Stomach (tissue), 9 donors: ENCODE data around the gene SPATA12. TPM values are rescaled to one million over a fixed set of nuclear protein-coding genes. Genes with fewer than 3 reads are reported as not detected.

Source experiments
- DNase-seq, 2 donors: peaks; one replicate each; pipeline versions ENCODE4 v3.0.0 to v3.0.0-alpha.2; 2013 to 2019
- H3K27ac ChIP-seq, 5 donors: fragments of 200-600 bp in 4 of 5; sonication (generic) in 4 of 5; one replicate each; pipeline ENCODE4 v1.5.1; 2013 to 2019; ENCODE audit warnings: mild to moderate bottlenecking in 1 of 5, moderate library complexity in 1 of 5
- H3K27me3 ChIP-seq, 3 donors: fragments of 200-600 bp; sonication (generic); one replicate each; pipeline ENCODE4 v1.5.1; 2017 to 2019; ENCODE audit warnings: mixed run types in 1 of 3
- H3K36me3 ChIP-seq, 4 donors: fragments of 200-600 bp; sonication (generic); 1 replicate in 3 of 4; 2 replicates in 1 of 4; pipeline ENCODE4 v1.5.1; 2016 to 2019
- H3K4me1 ChIP-seq, 4 donors: fragments of 200-600 bp; sonication (generic); one replicate each; pipeline ENCODE4 v1.5.1; 2016 to 2019
- H3K4me3 ChIP-seq, 4 donors: fragments of 200-600 bp; sonication (generic) in 3 of 4; one replicate each; pipeline ENCODE4 v1.5.1; 2016 to 2019; ENCODE audit warnings: mild to moderate bottlenecking in 1 of 4
- H3K9me3 ChIP-seq, 4 donors: fragments of 200-600 bp; sonication (generic); one replicate each; pipeline ENCODE4 v1.5.1; 2016 to 2019
- CTCF ChIP-seq, 7 experiments: fragments of 450-650 bp in 4 of 7; fragments of 200-600 bp in 3 of 7; sonication (generic) in 3 of 7; IDR thresholded peaks; one replicate each; pipeline ENCODE4 v1.5.1; 2016 to 2019; ENCODE audit warnings: antibody characterized with exemption in 7 of 7, control low read depth in 2 of 7, mild to moderate bottlenecking in 1 of 7
- EP300 ChIP-seq: sonication (generic); formaldehyde crosslinking; IDR thresholded peaks from one replicate; pipeline ENCODE4 v1.6.1; 2017; ENCODE audit warnings: antibody characterized with exemption
- POLR2A ChIP-seq, 4 donors: fragments of 450-650 bp; IDR thresholded peaks; one replicate each; pipeline ENCODE4 v1.6.1; 2016; ENCODE audit warnings: antibody characterized with exemption in 4 of 4, control low read depth in 2 of 4, mild to moderate bottlenecking in 1 of 4, moderate library complexity in 1 of 4
- POLR2AphosphoS5 ChIP-seq, 3 donors: sonication (generic); formaldehyde crosslinking; IDR thresholded peaks; one replicate each; pipeline ENCODE4 v1.6.1; 2016; ENCODE audit warnings: antibody characterized with exemption in 3 of 3
- WGBS, 5 donors: extraction: QIAGEN DNeasy Blood & Tissue Kit in 3 of 5; methylation state at CpG; one replicate each; pipeline versions ENCODE4 v1.1.5 to v1.1.7; 2013 to 2018; 5-methylcytosine and 5-hydroxymethylcytosine counted together
- intact Hi-C: fragments of 100-400 bp; cut with DNase I; formaldehyde crosslinking; loops from one replicate; pipeline ENCODE4 v1.15.1; 2023; ENCODE audit warnings: low total_unique reads
- polyA plus RNA-seq, 3 donors: library from polyadenylated mRNA; stranded (reverse); fragments of 200-250 nt; gene quantifications; one replicate each; pipeline ENCODE4 v1.2.3, GENCODE V29; 2013
- total RNA-seq, 5 donors: library from RNA; depleted of rRNA; stranded (reverse); fragments of >200 nt; gene quantifications; one replicate each; pipeline versions ENCODE4 v1.1.0 to v1.2.3, GENCODE V29; 2014 to 2016
- donor health status: healthy with polysubstance abuse.
- donor health status: Bipolar disorder and iron deficiency.
- donor health status: healthy.

SPATA12 gene
- total and polyA plus RNA-seq, 8 donors = 0.05 to 0.31 TPM; not detected in 6

DNA sequence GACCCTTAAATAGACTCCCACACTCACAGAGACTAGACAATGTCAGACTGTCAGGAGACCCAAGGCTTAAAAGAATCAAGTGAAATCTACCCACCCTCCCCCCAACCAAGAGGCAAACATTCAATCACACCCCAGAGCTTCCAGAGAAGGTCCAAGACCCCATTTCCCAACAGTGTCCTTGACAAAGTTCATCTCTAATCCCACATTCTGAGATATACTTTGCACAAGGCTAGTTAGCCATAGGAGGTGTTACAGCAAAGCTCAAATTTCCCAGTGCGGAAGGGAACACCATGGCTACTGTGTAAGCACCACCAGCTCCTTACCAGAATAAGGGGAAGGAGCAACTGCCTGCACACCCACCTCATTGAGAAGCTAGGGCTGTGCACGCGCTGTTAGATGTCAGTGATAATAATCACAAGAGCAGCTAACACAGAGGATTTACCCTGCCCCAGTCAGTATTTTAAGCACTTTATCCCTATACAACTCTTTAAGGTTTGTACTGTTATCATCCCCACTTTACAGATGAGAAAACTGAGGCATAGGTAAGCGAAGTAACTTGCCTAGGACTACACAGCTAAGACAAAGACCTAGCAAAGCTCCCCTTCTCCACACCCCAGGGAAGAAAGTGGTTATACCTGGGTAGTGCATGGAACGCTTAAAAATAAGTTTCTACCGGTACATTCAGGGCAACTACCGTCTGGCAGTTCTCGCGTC, 17.3 kb downstream of the SPATA12 start:
- peaks cover 0 to 21% (median 0%) of the 10 kb centered on the region in 3 donors for H3K27me3 ChIP-seq
- WGBS, 5 donors = 39 to 44% (median 43%) methylated on average over 9 of the region's 9 CpGs
- H3K27ac ChIP-seq = peak overlapping the region in 4 of 5 donors; percentile 69 to 83 (median 78)
- H3K4me3 ChIP-seq = peak overlapping the region; percentile 67 to 89 (median 78)
- intact Hi-C loops = loop anchor here (10.0 kb wide), 2 partner anchors 73 to 373 kb away; no protein-coding TSS in a partner anchor
- H3K36me3 ChIP-seq = no peaks in the 10 kb centered on the region
- TF ChIP-seq POLR2A (IDR thresholded peaks at IDR 0.05) (no peak), CTCF (IDR thresholded peaks at IDR 0.05) (no peak), POLR2AphosphoS5 (IDR thresholded peaks at IDR 0.05) (no peak), EP300 (no peak)
- H3K9me3 ChIP-seq = no peaks in the 10 kb centered on the region
- no peak for DNase-seq
- H3K4me1 ChIP-seq = peaks cover 6 to 32% (median 26%) of the 10 kb centered on the region in 4 donors

DNA sequence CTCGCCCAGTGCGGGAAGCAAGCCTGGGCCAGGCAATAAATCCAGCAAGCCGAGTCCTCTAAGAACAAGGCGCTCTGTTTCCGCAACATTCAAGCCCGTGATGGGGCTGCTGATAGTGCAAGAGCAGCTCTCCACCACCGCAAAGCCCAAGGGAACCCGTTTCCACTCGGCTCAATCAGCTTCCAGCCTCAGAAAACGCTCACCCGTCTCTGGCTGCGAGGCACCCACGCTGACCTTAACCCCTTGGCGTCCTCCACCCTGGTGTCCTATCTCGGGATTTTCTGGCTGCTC, 17.8 kb downstream of the SPATA12 start:
- peak in 1 of 2 donors; percentile 49 for DNase-seq
- intact Hi-C loops = loop anchor here (10.0 kb wide), 2 partner anchors 73 to 373 kb away; no protein-coding TSS in a partner anchor
- H3K36me3 ChIP-seq = no peaks in the 10 kb centered on the region
- no peaks in the 10 kb centered on the region for H3K9me3 ChIP-seq
- peak overlapping the region; percentile 22 to 83 (median 78) for H3K27ac ChIP-seq
- H3K4me1 ChIP-seq = peaks cover 6 to 32% (median 26%) of the 10 kb centered on the region in 4 donors
- peaks cover 0 to 21% (median 0%) of the 10 kb centered on the region in 3 donors for H3K27me3 ChIP-seq
- TF ChIP-seq CTCF (IDR thresholded peaks at IDR 0.05) = no peak
- no peak for TF ChIP-seq EP300
- TF ChIP-seq POLR2A (IDR thresholded peaks at IDR 0.05) = no peak
- TF ChIP-seq POLR2AphosphoS5 (IDR thresholded peaks at IDR 0.05) = no peak
- WGBS, 5 donors = 1 to 6% (median 3%) methylated on average over 15 of the region's 15 CpGs
- H3K4me3 ChIP-seq = peak overlapping the region; percentile 67 to 89 (median 78)

GRCh38 chr3:57078635-57079473, 18.4 kb downstream of the SPATA12 start:
- no peaks in the 10 kb centered on the region for H3K36me3 ChIP-seq
- peak overlapping the region; percentile 65 to 83 (median 78) for H3K27ac ChIP-seq
- TF ChIP-seq EP300 = no peak
- TF ChIP-seq CTCF (IDR thresholded peaks at IDR 0.05) = no peak
- no peak for TF ChIP-seq POLR2A (IDR thresholded peaks at IDR 0.05)
- TF ChIP-seq POLR2AphosphoS5 (IDR thresholded peaks at IDR 0.05) = no peak
- 0 to 1% (median 0%) methylated on average over 17 to 91 of the region's 91 CpGs for WGBS, 5 donors
- intact Hi-C loops = loop anchor here (10.0 kb wide), 2 partner anchors 74 to 374 kb away; no protein-coding TSS in a partner anchor
- peak overlapping the region; percentile 67 to 89 (median 78) for H3K4me3 ChIP-seq
- H3K4me1 ChIP-seq = peaks cover 6 to 32% (median 26%) of the 10 kb centered on the region in 4 donors
- H3K9me3 ChIP-seq = no peaks in the 10 kb centered on the region
- DNase-seq = peak; percentile 53 to 86
- peaks cover 0 to 21% (median 0%) of the 10 kb centered on the region in 3 donors for H3K27me3 ChIP-seq

- no peak for DNase-seq
- TF ChIP-seq POLR2AphosphoS5 (IDR thresholded peaks at IDR 0.05) (no peak), POLR2A (IDR thresholded peaks at IDR 0.05) (no peak), CTCF (IDR thresholded peaks at IDR 0.05) (no peak), EP300 (no peak)
- peaks cover 0 to 21% (median 0%) of the 10 kb centered on the region in 3 donors for H3K27me3 ChIP-seq
- H3K4me3 ChIP-seq = peak overlapping the region; percentile 67 to 89 (median 78)
- intact Hi-C loops = loop anchor here (10.0 kb wide), 2 partner anchors 75 to 375 kb away; no protein-coding TSS in a partner anchor
- H3K4me1 ChIP-seq = peaks cover 6 to 32% (median 26%) of the 10 kb centered on the region in 4 donors
- H3K36me3 ChIP-seq = no peaks in the 10 kb centered on the region
- no peaks in the 10 kb centered on the region for H3K9me3 ChIP-seq
- WGBS, 5 donors = 4 to 10% (median 8%) methylated on average over 16 to 25 of the region's 25 CpGs
- H3K27ac ChIP-seq = peak overlapping the region in 3 of 5 donors; percentile 28 to 83 (median 79)
These were observed 19.0 kb downstream of the SPATA12 start for GRCh38 chr3:57079474-57079831.
